Astrocyte of the cerebellum (primary cell): ENCODE results near the gene FHOD3.

Experiments
- DNase-seq: peaks from one replicate; pipeline ENCODE4 v3.0.0-alpha.2; 2011; ENCODE audit warnings: low read depth
- H3K4me3 ChIP-seq: 2 replicates; pipeline ENCODE4 v1.5.1; 2011; ENCODE audit warnings: mild to moderate bottlenecking, low read depth, low read length, moderate library complexity
- in situ Hi-C: cut with HindIII; loops from 2 replicates; pipeline ENCODE4 v1.10.0; 2017; ENCODE audit warnings: low sequenced_read_pairs
- TF ChIP-seq, protein P1 (sequence below): IDR thresholded peaks from 2 replicates; pipeline ENCODE4 v1.5.1; 2012; ENCODE audit warnings: low read length, low read depth, moderate library complexity, mild to moderate bottlenecking; ENCODE audit errors: missing control alignments

Gene FHOD3

GRCh38 chr18:36792634-36793283 is 495.2 kb downstream of the FHOD3 start:
- DNase-seq, result no peak
- H3K4me3 ChIP-seq, result no peak overlapping the region
- TF ChIP-seq, protein P1, sequence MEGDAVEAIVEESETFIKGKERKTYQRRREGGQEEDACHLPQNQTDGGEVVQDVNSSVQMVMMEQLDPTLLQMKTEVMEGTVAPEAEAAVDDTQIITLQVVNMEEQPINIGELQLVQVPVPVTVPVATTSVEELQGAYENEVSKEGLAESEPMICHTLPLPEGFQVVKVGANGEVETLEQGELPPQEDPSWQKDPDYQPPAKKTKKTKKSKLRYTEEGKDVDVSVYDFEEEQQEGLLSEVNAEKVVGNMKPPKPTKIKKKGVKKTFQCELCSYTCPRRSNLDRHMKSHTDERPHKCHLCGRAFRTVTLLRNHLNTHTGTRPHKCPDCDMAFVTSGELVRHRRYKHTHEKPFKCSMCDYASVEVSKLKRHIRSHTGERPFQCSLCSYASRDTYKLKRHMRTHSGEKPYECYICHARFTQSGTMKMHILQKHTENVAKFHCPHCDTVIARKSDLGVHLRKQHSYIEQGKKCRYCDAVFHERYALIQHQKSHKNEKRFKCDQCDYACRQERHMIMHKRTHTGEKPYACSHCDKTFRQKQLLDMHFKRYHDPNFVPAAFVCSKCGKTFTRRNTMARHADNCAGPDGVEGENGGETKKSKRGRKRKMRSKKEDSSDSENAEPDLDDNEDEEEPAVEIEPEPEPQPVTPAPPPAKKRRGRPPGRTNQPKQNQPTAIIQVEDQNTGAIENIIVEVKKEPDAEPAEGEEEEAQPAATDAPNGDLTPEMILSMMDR, result no peak
- in situ Hi-C loops, result no loop called here

DNA sequence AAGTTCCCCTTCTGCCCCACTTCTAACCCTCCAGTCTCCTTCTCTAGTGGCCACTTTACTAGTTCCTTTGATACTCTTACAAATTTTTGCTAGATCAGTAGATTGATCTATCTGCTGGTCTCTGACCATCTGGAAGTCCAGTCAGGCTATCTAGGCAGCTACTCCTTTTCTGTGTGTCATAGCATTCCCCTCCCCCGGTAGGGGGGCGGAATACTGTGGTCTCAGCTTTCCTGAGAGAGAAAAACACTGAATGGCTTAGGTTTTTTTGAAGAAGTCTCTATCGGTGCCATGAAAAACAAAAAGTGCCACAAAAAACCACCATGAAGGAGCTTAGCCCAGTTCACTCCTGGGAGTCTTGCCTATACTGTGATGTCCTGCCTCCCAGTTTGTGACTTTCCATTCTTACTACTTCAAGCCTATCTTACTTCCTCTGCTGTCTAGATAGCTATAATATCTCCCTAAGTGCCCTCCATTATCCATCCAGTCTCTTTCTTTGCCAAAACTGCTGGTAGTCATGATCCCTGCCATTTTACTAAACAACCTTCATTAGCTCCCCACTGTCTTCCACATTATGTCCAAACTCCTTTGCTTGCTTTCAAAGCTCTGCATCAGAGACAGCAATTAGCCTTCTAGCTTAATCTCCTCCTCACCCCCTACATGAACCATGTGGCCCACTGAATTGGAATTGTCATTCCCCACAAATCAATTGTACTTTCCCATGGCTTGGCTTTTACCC is 501.4 kb downstream of the FHOD3 start:
- in situ Hi-C loops, result no loop called here
- TF ChIP-seq, protein P1, result no peak

GRCh38 chr18:36805105-36805504 is 507.6 kb downstream of the FHOD3 start:
- TF ChIP-seq, protein P1, result no peak
- H3K4me3 ChIP-seq, result no peak overlapping the region
- DNase-seq, result no peak
- in situ Hi-C loops, result no loop called here

More for the DNA sequence above, 501.4 kb downstream of the FHOD3 start:
- peak; percentile 16 for DNase-seq
- no peak overlapping the region for H3K4me3 ChIP-seq

GRCh38 chr18:36808681-36809080 is 511.2 kb downstream of the FHOD3 start:
- no peak for DNase-seq
- TF ChIP-seq, protein P1, result no peak
- in situ Hi-C loops, result no loop called here
- H3K4me3 ChIP-seq, result no peak overlapping the region

DNA sequence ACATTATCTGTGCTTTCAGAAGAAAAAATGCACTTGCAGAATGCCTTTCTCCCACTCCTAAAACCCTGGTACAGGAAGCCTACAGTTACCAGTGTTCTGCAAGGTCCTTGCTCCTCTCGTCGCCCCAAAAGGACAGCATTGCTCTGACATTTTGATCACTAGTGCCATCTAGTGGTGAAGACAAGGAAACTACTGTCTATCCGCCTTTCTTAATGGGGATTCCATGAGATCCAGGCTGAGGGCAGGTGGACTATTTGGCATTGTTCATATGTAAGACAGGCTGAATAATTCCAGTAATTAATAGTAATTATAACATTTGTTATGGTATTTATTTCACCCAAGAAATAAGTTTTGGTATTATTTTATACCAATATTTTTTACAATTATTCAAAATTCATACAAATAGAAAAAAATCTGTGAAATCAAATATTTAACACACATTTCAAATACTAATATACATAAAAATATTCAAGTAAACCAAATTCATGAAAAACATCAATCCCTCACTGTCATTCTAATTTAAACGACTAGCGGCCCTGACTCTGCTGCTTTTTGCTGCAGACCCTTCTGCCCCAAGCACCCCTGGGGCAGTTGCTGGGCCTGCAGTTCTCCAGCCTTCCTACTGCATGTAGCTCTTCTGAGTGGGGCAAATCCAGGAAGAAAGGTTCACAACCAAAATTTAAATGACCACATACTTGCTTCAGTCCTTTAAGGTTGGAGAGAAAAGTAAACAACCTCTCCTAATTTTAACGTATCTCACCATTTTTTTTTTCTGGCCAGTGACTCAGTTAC is 512.3 kb downstream of the FHOD3 start:
- DNase-seq, result peak; percentile 53
- in situ Hi-C loops, result no loop called here
- TF ChIP-seq, protein P1, result peak; percentile 81
- no peak overlapping the region for H3K4me3 ChIP-seq

DNA sequence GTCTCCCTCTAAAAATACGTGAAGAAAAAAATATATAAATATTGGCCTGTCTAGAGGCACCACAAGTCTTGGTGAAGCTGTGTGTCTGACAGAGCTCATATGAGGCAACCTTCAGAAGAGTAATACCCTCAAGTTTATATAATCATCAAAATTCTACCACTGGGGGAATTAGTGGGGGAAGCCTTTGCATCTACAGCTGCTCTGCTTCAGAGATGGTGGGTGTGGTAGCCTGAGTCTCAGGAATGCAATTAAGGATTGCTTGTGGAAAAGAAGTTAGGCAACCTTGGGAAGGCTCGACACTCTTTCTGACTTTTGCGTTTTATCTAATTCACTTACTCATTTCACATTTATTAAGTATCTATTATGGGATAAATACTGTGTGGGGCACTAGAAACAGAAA is 513.9 kb downstream of the FHOD3 start:
- no peak overlapping the region for H3K4me3 ChIP-seq
- DNase-seq, result no peak
- TF ChIP-seq, protein P1, result no peak
- in situ Hi-C loops, result no loop called here
